ENCODE results near the gene KLF5. TPM values are rescaled to one million over a fixed set of nuclear protein-coding genes. Genes with fewer than 3 reads are reported as not detected.

The KLF5 gene
- total and polyA plus RNA-seq, 2 experiments from 2014 or later, result 1.5 to 1.8 TPM

DNA sequence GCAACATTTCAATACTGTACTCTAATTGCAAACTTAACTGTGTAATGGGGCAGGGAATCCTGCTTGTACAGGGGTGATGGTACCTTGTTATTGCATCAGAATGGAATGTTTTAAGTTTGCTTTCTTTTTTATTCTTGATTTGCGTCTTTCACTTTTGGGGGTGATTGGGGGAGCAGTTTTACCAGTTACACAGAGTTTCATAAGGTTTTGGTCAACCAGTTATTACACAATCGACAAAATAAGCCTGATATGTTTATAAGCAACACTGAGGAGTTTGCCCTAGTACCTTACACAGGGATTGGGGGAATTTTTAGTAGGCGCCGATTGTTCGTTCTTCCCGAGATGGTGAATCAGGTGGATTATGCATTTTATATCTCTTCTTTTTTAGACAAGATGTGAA is 2.7 kb downstream of the KLF5 start:
- Histone ChIP-seq H3K4me1 (ENCODE audit: insufficient read depth) (peaks cover 44% of the 10 kb centered on the region), H3K4me3 (no peak overlapping the region), H3K27me3 (ENCODE audit: insufficient read depth) (peaks cover 63% of the 10 kb centered on the region), H3F3A (replicated peaks; ENCODE audit: low read depth) (no peaks in the 10 kb centered on the region), H3K36me3 (ENCODE audit: insufficient read depth) (no peaks in the 10 kb centered on the region), H4K20me1 (replicated peaks; ENCODE audit: insufficient read depth) (no peaks in the 10 kb centered on the region), H3K4me2 (peak overlapping the region; percentile 84; the same call in 1 of the 2 replicates), H2AFZ (no peak overlapping the region), H3K9me2 (ENCODE audit: insufficient read depth) (no peaks in the 10 kb centered on the region), H3K79me2 (replicated peaks; ENCODE audit: insufficient read depth) (no peaks in the 10 kb centered on the region), H3K27ac (ENCODE audit: low read depth) (no peak overlapping the region)
- no peak overlapping the region for H3K4me3 Mint-ChIP-seq
- DNase-seq (ENCODE audit: low spot score), result no peak
- peaks cover 55% of the 10 kb centered on the region for H3K4me1 Mint-ChIP-seq
- peaks cover 4% of the 10 kb centered on the region for H3K36me3 Mint-ChIP-seq (ENCODE audit: low read depth)
- TF ChIP-seq, protein P1, sequence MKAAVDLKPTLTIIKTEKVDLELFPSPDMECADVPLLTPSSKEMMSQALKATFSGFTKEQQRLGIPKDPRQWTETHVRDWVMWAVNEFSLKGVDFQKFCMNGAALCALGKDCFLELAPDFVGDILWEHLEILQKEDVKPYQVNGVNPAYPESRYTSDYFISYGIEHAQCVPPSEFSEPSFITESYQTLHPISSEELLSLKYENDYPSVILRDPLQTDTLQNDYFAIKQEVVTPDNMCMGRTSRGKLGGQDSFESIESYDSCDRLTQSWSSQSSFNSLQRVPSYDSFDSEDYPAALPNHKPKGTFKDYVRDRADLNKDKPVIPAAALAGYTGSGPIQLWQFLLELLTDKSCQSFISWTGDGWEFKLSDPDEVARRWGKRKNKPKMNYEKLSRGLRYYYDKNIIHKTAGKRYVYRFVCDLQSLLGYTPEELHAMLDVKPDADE (IDR thresholded peaks at IDR 0.05), result no peak
- peaks cover 46% of the 10 kb centered on the region for H3K27me3 Mint-ChIP-seq (ENCODE audit: insufficient read depth, low read depth, poor library complexity)
- H3K9me3 Mint-ChIP-seq, result no peaks in the 10 kb centered on the region; the same call in 2 of the 3 replicates
- no peak overlapping the region for H3K27ac Mint-ChIP-seq
- no peak for ATAC-seq

DNA sequence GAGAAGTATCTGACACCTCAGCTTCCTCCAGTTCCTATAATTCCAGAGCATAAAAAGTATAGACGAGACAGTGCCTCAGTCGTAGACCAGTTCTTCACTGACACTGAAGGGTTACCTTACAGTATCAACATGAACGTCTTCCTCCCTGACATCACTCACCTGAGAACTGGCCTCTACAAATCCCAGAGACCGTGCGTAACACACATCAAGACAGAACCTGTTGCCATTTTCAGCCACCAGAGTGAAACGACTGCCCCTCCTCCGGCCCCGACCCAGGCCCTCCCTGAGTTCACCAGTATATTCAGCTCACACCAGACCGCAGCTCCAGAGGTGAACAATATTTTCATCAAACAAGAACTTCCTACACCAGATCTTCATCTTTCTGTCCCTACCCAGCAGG is 3.1 kb downstream of the KLF5 start:
- peaks cover 46% of the 10 kb centered on the region for H3K27me3 Mint-ChIP-seq (ENCODE audit: insufficient read depth, low read depth, poor library complexity)
- H3K27me3 ChIP-seq (ENCODE audit: insufficient read depth), result peaks cover 59% of the 10 kb centered on the region
- peaks cover 55% of the 10 kb centered on the region for H3K4me1 Mint-ChIP-seq
- H3K27ac Mint-ChIP-seq, result no peak overlapping the region
- no peaks in the 10 kb centered on the region for H3K9me2 ChIP-seq (ENCODE audit: insufficient read depth)
- no peak for ATAC-seq
- no peaks in the 10 kb centered on the region; the same call in 2 of the 3 replicates for H3K9me3 Mint-ChIP-seq
- H3F3A ChIP-seq (replicated peaks; ENCODE audit: low read depth), result no peaks in the 10 kb centered on the region
- no peaks in the 10 kb centered on the region for H3K79me2 ChIP-seq (replicated peaks; ENCODE audit: insufficient read depth)
- no peak overlapping the region; the same call in 1 of the 2 replicates for H3K4me2 ChIP-seq
- no peak overlapping the region for H3K27ac ChIP-seq (ENCODE audit: low read depth)
- H3K4me3 Mint-ChIP-seq, result no peak overlapping the region; the same call in 2 of the 3 replicates
- peak; percentile 22 for DNase-seq (ENCODE audit: low spot score)
- H4K20me1 ChIP-seq (replicated peaks; ENCODE audit: insufficient read depth), result no peaks in the 10 kb centered on the region
- no peak overlapping the region for H3K4me3 ChIP-seq
- no peak overlapping the region for H2AFZ ChIP-seq
- H3K36me3 ChIP-seq (ENCODE audit: insufficient read depth), result no peaks in the 10 kb centered on the region
- H3K36me3 Mint-ChIP-seq (ENCODE audit: low read depth), result peaks cover 4% of the 10 kb centered on the region
- TF ChIP-seq CREB1 (CRISPR knock-in tag; IDR thresholded peaks at IDR 0.05; ENCODE audit: low read depth), result no peak
- TF ChIP-seq ZNF331 (CRISPR knock-in tag; IDR thresholded peaks at IDR 0.05; ENCODE audit: low read depth), result no peak
- TF ChIP-seq, protein P2, sequence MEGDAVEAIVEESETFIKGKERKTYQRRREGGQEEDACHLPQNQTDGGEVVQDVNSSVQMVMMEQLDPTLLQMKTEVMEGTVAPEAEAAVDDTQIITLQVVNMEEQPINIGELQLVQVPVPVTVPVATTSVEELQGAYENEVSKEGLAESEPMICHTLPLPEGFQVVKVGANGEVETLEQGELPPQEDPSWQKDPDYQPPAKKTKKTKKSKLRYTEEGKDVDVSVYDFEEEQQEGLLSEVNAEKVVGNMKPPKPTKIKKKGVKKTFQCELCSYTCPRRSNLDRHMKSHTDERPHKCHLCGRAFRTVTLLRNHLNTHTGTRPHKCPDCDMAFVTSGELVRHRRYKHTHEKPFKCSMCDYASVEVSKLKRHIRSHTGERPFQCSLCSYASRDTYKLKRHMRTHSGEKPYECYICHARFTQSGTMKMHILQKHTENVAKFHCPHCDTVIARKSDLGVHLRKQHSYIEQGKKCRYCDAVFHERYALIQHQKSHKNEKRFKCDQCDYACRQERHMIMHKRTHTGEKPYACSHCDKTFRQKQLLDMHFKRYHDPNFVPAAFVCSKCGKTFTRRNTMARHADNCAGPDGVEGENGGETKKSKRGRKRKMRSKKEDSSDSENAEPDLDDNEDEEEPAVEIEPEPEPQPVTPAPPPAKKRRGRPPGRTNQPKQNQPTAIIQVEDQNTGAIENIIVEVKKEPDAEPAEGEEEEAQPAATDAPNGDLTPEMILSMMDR (conservative IDR thresholded peaks at IDR 0.05; ENCODE audit: low read depth in 2 of 2), result no peak
- TF ChIP-seq, protein P1 (IDR thresholded peaks at IDR 0.05), result no peak
- no peak for TF ChIP-seq NANOG (IDR thresholded peaks at IDR 0.05; ENCODE audit: borderline replicate concordance)
- TF ChIP-seq EZH2phosphoT487 (IDR thresholded peaks at IDR 0.05; ENCODE audit: unreplicated experiment), result no peak
- TF ChIP-seq, protein P3, sequence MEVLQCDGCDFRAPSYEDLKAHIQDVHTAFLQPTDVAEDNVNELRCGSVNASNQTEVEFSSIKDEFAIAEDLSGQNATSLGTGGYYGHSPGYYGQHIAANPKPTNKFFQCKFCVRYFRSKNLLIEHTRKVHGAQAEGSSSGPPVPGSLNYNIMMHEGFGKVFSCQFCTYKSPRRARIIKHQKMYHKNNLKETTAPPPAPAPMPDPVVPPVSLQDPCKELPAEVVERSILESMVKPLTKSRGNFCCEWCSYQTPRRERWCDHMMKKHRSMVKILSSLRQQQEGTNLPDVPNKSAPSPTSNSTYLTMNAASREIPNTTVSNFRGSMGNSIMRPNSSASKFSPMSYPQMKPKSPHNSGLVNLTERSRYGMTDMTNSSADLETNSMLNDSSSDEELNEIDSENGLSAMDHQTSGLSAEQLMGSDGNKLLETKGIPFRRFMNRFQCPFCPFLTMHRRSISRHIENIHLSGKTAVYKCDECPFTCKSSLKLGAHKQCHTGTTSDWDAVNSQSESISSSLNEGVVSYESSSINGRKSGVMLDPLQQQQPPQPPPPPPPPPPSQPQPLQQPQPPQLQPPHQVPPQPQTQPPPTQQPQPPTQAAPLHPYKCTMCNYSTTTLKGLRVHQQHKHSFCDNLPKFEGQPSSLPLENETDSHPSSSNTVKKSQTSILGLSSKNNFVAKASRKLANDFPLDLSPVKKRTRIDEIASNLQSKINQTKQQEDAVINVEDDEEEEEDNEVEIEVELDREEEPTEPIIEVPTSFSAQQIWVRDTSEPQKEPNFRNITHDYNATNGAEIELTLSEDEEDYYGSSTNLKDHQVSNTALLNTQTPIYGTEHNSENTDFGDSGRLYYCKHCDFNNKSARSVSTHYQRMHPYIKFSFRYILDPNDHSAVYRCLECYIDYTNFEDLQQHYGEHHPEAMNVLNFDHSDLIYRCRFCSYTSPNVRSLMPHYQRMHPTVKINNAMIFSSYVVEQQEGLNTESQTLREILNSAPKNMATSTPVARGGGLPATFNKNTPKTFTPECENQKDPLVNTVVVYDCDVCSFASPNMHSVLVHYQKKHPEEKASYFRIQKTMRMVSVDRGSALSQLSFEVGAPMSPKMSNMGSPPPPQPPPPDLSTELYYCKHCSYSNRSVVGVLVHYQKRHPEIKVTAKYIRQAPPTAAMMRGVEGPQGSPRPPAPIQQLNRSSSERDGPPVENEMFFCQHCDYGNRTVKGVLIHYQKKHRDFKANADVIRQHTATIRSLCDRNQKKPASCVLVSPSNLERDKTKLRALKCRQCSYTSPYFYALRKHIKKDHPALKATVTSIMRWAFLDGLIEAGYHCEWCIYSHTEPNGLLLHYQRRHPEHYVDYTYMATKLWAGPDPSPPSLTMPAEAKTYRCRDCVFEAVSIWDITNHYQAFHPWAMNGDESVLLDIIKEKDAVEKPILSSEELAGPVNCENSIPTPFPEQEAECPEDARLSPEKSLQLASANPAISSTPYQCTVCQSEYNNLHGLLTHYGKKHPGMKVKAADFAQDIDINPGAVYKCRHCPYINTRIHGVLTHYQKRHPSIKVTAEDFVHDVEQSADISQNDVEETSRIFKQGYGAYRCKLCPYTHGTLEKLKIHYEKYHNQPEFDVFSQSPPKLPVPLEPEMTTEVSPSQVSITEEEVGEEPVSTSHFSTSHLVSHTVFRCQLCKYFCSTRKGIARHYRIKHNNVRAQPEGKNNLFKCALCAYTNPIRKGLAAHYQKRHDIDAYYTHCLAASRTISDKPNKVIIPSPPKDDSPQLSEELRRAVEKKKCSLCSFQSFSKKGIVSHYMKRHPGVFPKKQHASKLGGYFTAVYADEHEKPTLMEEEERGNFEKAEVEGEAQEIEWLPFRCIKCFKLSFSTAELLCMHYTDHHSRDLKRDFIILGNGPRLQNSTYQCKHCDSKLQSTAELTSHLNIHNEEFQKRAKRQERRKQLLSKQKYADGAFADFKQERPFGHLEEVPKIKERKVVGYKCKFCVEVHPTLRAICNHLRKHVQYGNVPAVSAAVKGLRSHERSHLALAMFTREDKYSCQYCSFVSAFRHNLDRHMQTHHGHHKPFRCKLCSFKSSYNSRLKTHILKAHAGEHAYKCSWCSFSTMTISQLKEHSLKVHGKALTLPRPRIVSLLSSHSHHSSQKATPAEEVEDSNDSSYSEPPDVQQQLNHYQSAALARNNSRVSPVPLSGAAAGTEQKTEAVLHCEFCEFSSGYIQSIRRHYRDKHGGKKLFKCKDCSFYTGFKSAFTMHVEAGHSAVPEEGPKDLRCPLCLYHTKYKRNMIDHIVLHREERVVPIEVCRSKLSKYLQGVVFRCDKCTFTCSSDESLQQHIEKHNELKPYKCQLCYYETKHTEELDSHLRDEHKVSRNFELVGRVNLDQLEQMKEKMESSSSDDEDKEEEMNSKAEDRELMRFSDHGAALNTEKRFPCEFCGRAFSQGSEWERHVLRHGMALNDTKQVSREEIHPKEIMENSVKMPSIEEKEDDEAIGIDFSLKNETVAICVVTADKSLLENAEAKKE (CRISPR knock-in tag; IDR thresholded peaks at IDR 0.05), result no peak
- no peak for TF ChIP-seq ZNF114 (CRISPR knock-in tag; IDR thresholded peaks at IDR 0.05)
- TF ChIP-seq STAT1 (IDR thresholded peaks at IDR 0.05; ENCODE audit: unreplicated experiment), result no peak
- TF ChIP-seq EZH2 (IDR thresholded peaks at IDR 0.05; ENCODE audit: low read depth, unreplicated experiment), result no peak
- TF ChIP-seq POLR2AphosphoS5 (IDR thresholded peaks at IDR 0.05; ENCODE audit: low read depth), result no peak
- peaks cover 44% of the 10 kb centered on the region for H3K4me1 ChIP-seq (ENCODE audit: insufficient read depth)
